Measurements from ENCODE around the gene PCDHGA7. TPM values are rescaled to one million over a fixed set of nuclear protein-coding genes. Genes with fewer than 3 reads are reported as not detected.
"Not testable (repeated sequence)": the region's sequence is repeated elsewhere in the genome, so short reads cannot be mapped to it uniquely, and the experiment has no call there.

PCDHGA7 gene
- total and polyA plus RNA-seq, 2 donors (not counting 1 experiment from before 2014, with no cell fraction given), result 0.49 to 1.8 TPM

DNA sequence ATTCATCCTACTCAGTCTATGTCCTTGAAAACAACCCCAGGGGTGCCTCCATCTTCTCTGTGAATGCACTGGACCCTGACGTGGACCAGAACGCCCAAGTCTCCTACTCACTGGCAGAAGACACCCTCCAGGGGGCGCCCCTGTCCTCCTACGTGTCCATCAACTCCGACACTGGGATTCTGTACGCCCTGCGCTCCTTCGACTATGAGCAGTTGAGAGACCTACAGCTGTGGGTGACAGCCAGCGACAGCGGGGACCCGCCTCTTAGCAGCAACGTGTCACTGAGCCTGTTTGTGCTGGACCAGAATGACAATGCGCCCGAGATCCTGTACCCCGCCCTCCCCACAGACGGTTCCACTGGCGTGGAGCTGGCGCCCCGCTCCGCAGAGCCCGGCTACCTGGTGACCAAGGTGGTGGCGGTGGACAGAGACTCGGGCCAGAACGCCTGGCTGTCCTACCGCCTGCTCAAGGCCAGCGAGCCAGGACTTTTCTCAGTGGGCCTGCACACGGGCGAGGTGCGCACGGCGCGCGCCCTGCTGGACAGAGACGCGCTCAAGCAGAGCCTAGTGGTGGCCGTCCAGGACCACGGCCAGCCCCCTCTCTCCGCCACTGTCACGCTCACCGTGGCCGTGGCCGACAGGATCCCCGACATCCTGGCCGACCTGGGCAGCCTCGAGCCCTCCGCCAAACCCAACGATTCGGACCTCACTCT is 6.9 kb upstream of the PCDHGA7 start:
- H2AFZ ChIP-seq (ENCODE audit: insufficient read depth, low read depth, low read length, poor library complexity, severe bottlenecking); H3K4me3 Mint-ChIP-seq; H3K4me2 ChIP-seq (replicated peaks; ENCODE audit: low read depth, low read length, poor library complexity, severe bottlenecking); H3K27ac Mint-ChIP-seq; H3K36me3 ChIP-seq (replicated peaks in 1 of 2; ENCODE audit: control extremely low read depth in 1 of 2, control insufficient read depth in 1 of 2, extremely low read depth in 1 of 2, insufficient read depth in 2 of 2, low read length in 1 of 2); H3K27ac ChIP-seq (ENCODE audit: low read length in 2 of 2); H3K4me1 ChIP-seq (ENCODE audit: control insufficient read depth in 2 of 2, insufficient read depth in 2 of 2, low read length in 2 of 2); DNase-seq; ATAC-seq (ENCODE audit: low read depth); H3K9ac ChIP-seq (ENCODE audit: low read length); H4K20me1 ChIP-seq (ENCODE audit: control insufficient read depth, insufficient read depth, low read length, poor library complexity, severe bottlenecking); POLR2A ChIA-PET; H3K4me3 ChIP-seq (ENCODE audit: control extremely low read depth in 1 of 5, extremely low read depth in 1 of 5, insufficient read depth in 1 of 5, low read depth in 2 of 5, low read length in 4 of 5); H3K4me1 Mint-ChIP-seq; H3K79me2 ChIP-seq (ENCODE audit: control insufficient read depth, insufficient read depth, low read length); intact Hi-C loops (cut with micrococcal nuclease): not testable (repeated sequence)
- Histone ChIP-seq H3K9me3 (ENCODE audit: control extremely low read depth in 1 of 3, control insufficient read depth in 2 of 3, insufficient read depth in 1 of 3, low read length in 2 of 3) (peaks cover 0 to 58% (median 46%) of the 10 kb centered on the region in 3 donors), H3K27me3 (replicated peaks in 1 of 4; ENCODE audit: control extremely low read depth in 1 of 4, control insufficient read depth in 3 of 4, insufficient read depth in 4 of 4, low read length in 3 of 4) (peaks cover 0 to 55% (median 30%) of the 10 kb centered on the region in 4 experiments)
- H3K9me3 Mint-ChIP-seq (ENCODE audit: insufficient read depth), result peaks cover 12% of the 10 kb centered on the region
- peaks cover 44% of the 10 kb centered on the region for H3K27me3 Mint-ChIP-seq
- 56% methylated on average over 33 of the region's 48 CpGs for WGBS (ENCODE audit: insufficient coverage)
- CTCF ChIA-PET, result interaction anchor here (1.4 to 2.0 kb wide), 2 partner anchors 32 to 188 kb away, joined by 4 to 5 read pairs; partner anchors contain the start of gene PCDHGB6

GRCh38 chr5:141383345-141383744 is 803 bp downstream of the PCDHGA7 start:
- no peak for DNase-seq
- H3K9me3 Mint-ChIP-seq (ENCODE audit: insufficient read depth), result peaks cover 7% of the 10 kb centered on the region
- TF ChIP-seq CTCF (IDR thresholded peaks at IDR 0.05) (no peak), EZH2 (IDR thresholded peaks at IDR 0.05; ENCODE audit: borderline replicate concordance, insufficient read depth, low read depth, low read length, poor library complexity, severe bottlenecking) (no peak)
- WGBS (ENCODE audit: insufficient coverage), result 44% methylated on average over 13 of the region's 21 CpGs
- intact Hi-C loops (cut with micrococcal nuclease), result no loop called here
- Histone ChIP-seq H3K4me1 (ENCODE audit: control insufficient read depth in 2 of 2, insufficient read depth in 2 of 2, low read length in 2 of 2) (no peaks in the 10 kb centered on the region), H3K9me3 (ENCODE audit: control extremely low read depth in 1 of 3, control insufficient read depth in 2 of 3, insufficient read depth in 1 of 3, low read length in 2 of 3) (peaks cover 6 to 35% (median 23%) of the 10 kb centered on the region in 3 donors), H3K27me3 (replicated peaks in 1 of 4; ENCODE audit: control extremely low read depth in 1 of 4, control insufficient read depth in 3 of 4, insufficient read depth in 4 of 4, low read length in 3 of 4) (peaks cover 0 to 44% (median 30%) of the 10 kb centered on the region in 4 experiments), H3K9ac (ENCODE audit: low read length) (no peak overlapping the region), H3K36me3 (replicated peaks in 1 of 2; ENCODE audit: control extremely low read depth in 1 of 2, control insufficient read depth in 1 of 2, extremely low read depth in 1 of 2, insufficient read depth in 2 of 2, low read length in 1 of 2) (no peaks in the 10 kb centered on the region), H4K20me1 (ENCODE audit: control insufficient read depth, insufficient read depth, low read length, poor library complexity, severe bottlenecking) (no peaks in the 10 kb centered on the region), H2AFZ (ENCODE audit: insufficient read depth, low read depth, low read length, poor library complexity, severe bottlenecking) (no peak overlapping the region), H3K27ac (ENCODE audit: low read length in 2 of 2) (no peak overlapping the region), H3K79me2 (ENCODE audit: control insufficient read depth, insufficient read depth, low read length) (no peaks in the 10 kb centered on the region), H3K4me2 (replicated peaks; ENCODE audit: low read depth, low read length, poor library complexity, severe bottlenecking) (no peak overlapping the region), H3K4me3 (ENCODE audit: control extremely low read depth in 1 of 5, extremely low read depth in 1 of 5, insufficient read depth in 1 of 5, low read depth in 2 of 5, low read length in 4 of 5) (no peak overlapping the region)
- H3K27ac Mint-ChIP-seq, result no peak overlapping the region
- H3K4me1 Mint-ChIP-seq, result peaks cover 3% of the 10 kb centered on the region
- ATAC-seq (ENCODE audit: low read depth), result no peak
- peaks cover 60% of the 10 kb centered on the region for H3K27me3 Mint-ChIP-seq
- CTCF ChIA-PET, result no interaction called here
- POLR2A ChIA-PET, result no interaction called here
- H3K4me3 Mint-ChIP-seq, result peak overlapping the region; percentile 81

Data from B cell (primary cell).